ENCODE results near the gene VEZT.
A peak's percentile ranks its signal among the peaks of the same experiment; 100 is the strongest.

Gene VEZT

GRCh38 chr12:95248604-95249360, 31.2 kb downstream of the VEZT start:
- no peak for DNase-seq
- Mint-ChIP-seq H3K27ac (no peak overlapping the region), H3K4me1 (peaks cover 19% of the 10 kb centered on the region)

GRCh38 chr12:95253386-95253785, 35.8 kb downstream of the VEZT start:
- Mint-ChIP-seq H3K4me3 (no peak overlapping the region), H3K27me3 (no peaks in the 10 kb centered on the region), H3K27ac (no peak overlapping the region), H3K4me1 (peaks cover 4% of the 10 kb centered on the region), H3K9me3 (no peaks in the 10 kb centered on the region)
- DNase-seq (no peak), ATAC-seq (no peak)

More at GRCh38 chr12:95248604-95249360, 31.2 kb downstream of the VEZT start:
- Mint-ChIP-seq H3K27me3 (no peaks in the 10 kb centered on the region), H3K9me3 (no peaks in the 10 kb centered on the region), H3K4me3 (no peak overlapping the region)
- no peak for ATAC-seq

GRCh38 chr12:95257541-95257940, 39.9 kb downstream of the VEZT start:
- Mint-ChIP-seq H3K4me1 (no peaks in the 10 kb centered on the region), H3K9me3 (no peaks in the 10 kb centered on the region), H3K27me3 (no peaks in the 10 kb centered on the region), H3K4me3 (no peak overlapping the region), H3K27ac (no peak overlapping the region)
- DNase-seq (no peak), ATAC-seq (no peak)

- no peak for DNase-seq
- no peak for ATAC-seq
- Mint-ChIP-seq H3K27ac (no peak overlapping the region), H3K9me3 (no peaks in the 10 kb centered on the region), H3K4me3 (no peak overlapping the region), H3K27me3 (no peaks in the 10 kb centered on the region), H3K4me1 (no peaks in the 10 kb centered on the region)
Measured at GRCh38 chr12:95258151-95258550, 40.5 kb downstream of the VEZT start.

- Mint-ChIP-seq H3K9me3 (no peaks in the 10 kb centered on the region), H3K4me1 (no peaks in the 10 kb centered on the region), H3K4me3 (no peak overlapping the region), H3K27me3 (no peaks in the 10 kb centered on the region), H3K27ac (no peak overlapping the region)
- ATAC-seq (no peak), DNase-seq (no peak)
Measured at GRCh38 chr12:95258803-95259202, 41.2 kb downstream of the VEZT start.

- Mint-ChIP-seq H3K27me3 (no peaks in the 10 kb centered on the region), H3K27ac (no peak overlapping the region), H3K4me1 (no peaks in the 10 kb centered on the region), H3K4me3 (no peak overlapping the region), H3K9me3 (no peaks in the 10 kb centered on the region)
- DNase-seq (no peak), ATAC-seq (no peak)
Measured at GRCh38 chr12:95259368-95259767, 41.8 kb downstream of the VEZT start.

- Mint-ChIP-seq H3K4me3 (no peak overlapping the region), H3K9me3 (no peaks in the 10 kb centered on the region), H3K4me1 (no peaks in the 10 kb centered on the region), H3K27me3 (no peaks in the 10 kb centered on the region), H3K27ac (no peak overlapping the region)
- no peak for DNase-seq
- no peak for ATAC-seq
Measured at GRCh38 chr12:95261109-95261508, 43.5 kb downstream of the VEZT start.

- DNase-seq (no peak), ATAC-seq (no peak)
- no peak overlapping the region for H3K4me3 Mint-ChIP-seq
- H3K4me1 Mint-ChIP-seq = no peaks in the 10 kb centered on the region
- H3K27ac Mint-ChIP-seq = no peak overlapping the region
- H3K9me3 Mint-ChIP-seq = no peaks in the 10 kb centered on the region
- H3K27me3 Mint-ChIP-seq = no peaks in the 10 kb centered on the region
Measured at GRCh38 chr12:95262808-95263207, 45.2 kb downstream of the VEZT start.

- ATAC-seq = no peak
- Mint-ChIP-seq H3K27ac (no peak overlapping the region), H3K9me3 (no peaks in the 10 kb centered on the region), H3K4me3 (no peak overlapping the region), H3K27me3 (no peaks in the 10 kb centered on the region), H3K4me1 (no peaks in the 10 kb centered on the region)
- DNase-seq = no peak
Measured at GRCh38 chr12:95265765-95266164, 48.2 kb downstream of the VEZT start.

GRCh38 chr12:95266254-95266653, 48.6 kb downstream of the VEZT start:
- no peak overlapping the region for H3K4me3 Mint-ChIP-seq
- DNase-seq (no peak), ATAC-seq (no peak)
- no peaks in the 10 kb centered on the region for H3K9me3 Mint-ChIP-seq
- no peaks in the 10 kb centered on the region for H3K27me3 Mint-ChIP-seq
- H3K4me1 Mint-ChIP-seq = no peaks in the 10 kb centered on the region
- no peak overlapping the region for H3K27ac Mint-ChIP-seq

- no peak for DNase-seq
- Mint-ChIP-seq H3K27ac (no peak overlapping the region), H3K27me3 (no peaks in the 10 kb centered on the region), H3K9me3 (no peaks in the 10 kb centered on the region), H3K4me1 (no peaks in the 10 kb centered on the region), H3K4me3 (no peak overlapping the region)
- ATAC-seq = no peak
Measured at GRCh38 chr12:95269892-95270291, 52.3 kb downstream of the VEZT start.

- ATAC-seq = no peak
- no peak overlapping the region for H3K27ac Mint-ChIP-seq
- no peak for DNase-seq
- H3K27me3 Mint-ChIP-seq = no peaks in the 10 kb centered on the region
- no peaks in the 10 kb centered on the region for H3K9me3 Mint-ChIP-seq
- no peak overlapping the region for H3K4me3 Mint-ChIP-seq
- H3K4me1 Mint-ChIP-seq = no peaks in the 10 kb centered on the region
Measured at GRCh38 chr12:95271465-95271864, 53.9 kb downstream of the VEZT start.

GRCh38 chr12:95277139-95277538, 59.5 kb downstream of the VEZT start:
- Mint-ChIP-seq H3K4me3 (no peak overlapping the region), H3K27ac (peak overlapping the region in 1 of 2 donors; percentile 7), H3K27me3 (no peaks in the 10 kb centered on the region), H3K9me3 (no peaks in the 10 kb centered on the region), H3K4me1 (no peaks in the 10 kb centered on the region)
- no peak for DNase-seq
- ATAC-seq = no peak

GRCh38 chr12:95279856-95280255, 62.2 kb downstream of the VEZT start:
- no peak overlapping the region for H3K4me3 Mint-ChIP-seq
- H3K9me3 Mint-ChIP-seq = no peaks in the 10 kb centered on the region

GRCh38 chr12:95282266-95282665, 64.7 kb downstream of the VEZT start:
- Mint-ChIP-seq H3K9me3 (no peaks in the 10 kb centered on the region), H3K27me3 (no peaks in the 10 kb centered on the region), H3K4me3 (no peak overlapping the region), H3K4me1 (no peaks in the 10 kb centered on the region), H3K27ac (no peak overlapping the region)
- no peak for DNase-seq
- no peak for ATAC-seq

More at GRCh38 chr12:95279856-95280255, 62.2 kb downstream of the VEZT start:
- Mint-ChIP-seq H3K27ac (no peak overlapping the region), H3K27me3 (no peaks in the 10 kb centered on the region), H3K4me1 (no peaks in the 10 kb centered on the region)
- no peak for DNase-seq
- ATAC-seq = no peak

- Mint-ChIP-seq H3K27me3 (no peaks in the 10 kb centered on the region), H3K4me3 (no peak overlapping the region), H3K9me3 (no peaks in the 10 kb centered on the region), H3K4me1 (no peaks in the 10 kb centered on the region), H3K27ac (no peak overlapping the region)
- ATAC-seq = no peak
- DNase-seq = no peak
Measured at GRCh38 chr12:95283371-95283770, 65.8 kb downstream of the VEZT start.

- DNase-seq (no peak), ATAC-seq (no peak)
- Mint-ChIP-seq H3K9me3 (no peaks in the 10 kb centered on the region), H3K4me1 (no peaks in the 10 kb centered on the region), H3K27ac (peak overlapping the region in 1 of 2 donors; percentile 77), H3K27me3 (no peaks in the 10 kb centered on the region), H3K4me3 (no peak overlapping the region)
Measured at GRCh38 chr12:95286713-95287112, 69.1 kb downstream of the VEZT start.
